ENCODE data around the gene FFAR4.

FFAR4 gene

DNA sequence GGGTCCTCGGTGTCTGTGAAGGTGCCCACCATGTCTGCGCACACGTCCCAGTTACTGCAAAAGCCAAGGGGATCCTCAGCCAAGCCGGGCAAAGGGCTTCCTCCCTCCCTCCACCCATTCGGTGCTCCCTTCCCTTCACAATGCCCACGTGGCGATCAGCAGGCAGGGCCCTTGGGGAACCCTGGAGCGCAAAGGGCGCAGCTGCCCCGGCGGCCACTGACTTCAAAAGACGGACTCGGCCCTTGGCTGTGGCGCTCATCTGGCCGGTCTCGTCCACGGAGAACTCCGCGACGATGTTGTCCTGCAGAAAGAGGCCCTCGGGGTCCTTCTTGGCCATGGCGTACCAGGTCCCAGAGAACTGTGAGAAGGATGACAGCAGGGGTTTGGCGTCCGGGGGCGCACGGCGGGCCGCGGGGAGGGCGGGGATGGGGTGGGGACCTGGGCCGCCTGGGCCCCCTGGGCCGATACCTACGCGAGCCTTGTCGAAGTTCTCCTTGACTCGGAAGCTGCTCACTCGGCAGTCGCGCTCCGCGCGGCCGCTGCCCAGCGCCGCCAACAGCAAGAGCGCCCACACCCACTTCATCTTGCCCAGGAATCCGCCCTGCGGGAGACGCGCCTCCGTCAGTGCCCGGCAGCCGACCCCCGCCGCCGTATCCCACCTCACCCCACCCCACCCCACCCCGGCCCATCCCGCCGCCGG, 34.1 kb downstream of the FFAR4 start:
- peak in 1 of 5 experiments; percentile 13 for DNase-seq

DNA sequence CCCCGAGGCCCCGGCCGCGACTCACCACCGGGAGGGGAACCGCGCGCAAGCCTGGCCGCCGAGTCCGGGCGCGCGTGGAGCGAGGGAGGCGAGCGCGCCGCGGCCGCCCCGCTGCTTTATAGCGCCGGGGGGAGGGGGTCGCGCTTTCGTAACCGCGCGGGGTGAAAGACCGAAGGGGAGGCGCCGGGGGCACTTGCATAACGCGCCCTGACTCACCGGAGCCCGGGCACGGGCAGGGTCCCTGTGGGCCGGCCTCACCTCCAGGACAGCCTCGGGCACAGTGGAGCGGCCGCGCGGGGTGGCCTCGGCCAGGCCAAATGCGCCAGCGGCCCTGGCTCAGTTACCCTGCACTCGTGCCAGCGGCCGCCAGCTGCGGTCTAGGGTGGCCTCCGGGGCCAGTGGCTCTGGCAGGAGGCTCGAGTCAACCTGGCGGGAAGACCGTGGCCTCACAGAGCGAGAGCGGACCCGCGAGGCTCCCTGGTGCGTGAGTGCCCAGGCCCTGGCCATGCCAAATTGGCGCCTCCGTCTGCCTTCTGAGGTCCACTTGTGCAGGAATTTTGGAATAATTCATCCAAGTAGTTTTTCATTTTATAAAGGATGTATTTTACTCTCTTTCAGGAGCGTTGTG, 34.8 kb downstream of the FFAR4 start, which contains the start of gene RBP4:
RBP4 (minus strand) TSS at position 90 of the 628 bp plus-strand sequence. CDS start 207 bp downstream, outside the sequence.
- no peak for DNase-seq

DNA sequence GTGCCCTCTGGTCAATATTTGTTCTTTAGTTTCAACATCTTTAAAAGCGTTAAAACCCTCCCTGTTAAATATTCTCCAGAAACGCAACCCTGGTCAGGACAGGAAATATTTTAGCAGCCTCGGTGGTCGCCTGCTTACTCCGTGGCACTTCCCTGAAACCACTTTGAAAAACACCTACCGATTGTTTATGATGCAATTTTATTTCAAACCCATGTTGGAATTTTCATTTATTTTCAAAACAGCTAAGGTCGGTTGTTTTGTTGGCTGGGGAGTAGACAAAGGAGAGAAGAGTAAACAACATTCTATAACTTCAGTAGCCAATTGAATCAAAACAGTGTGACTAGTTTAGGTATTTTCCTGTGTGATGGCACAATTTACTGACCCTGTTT, 35.3 kb downstream of the FFAR4 start:
- DNase-seq: no peak

DNA sequence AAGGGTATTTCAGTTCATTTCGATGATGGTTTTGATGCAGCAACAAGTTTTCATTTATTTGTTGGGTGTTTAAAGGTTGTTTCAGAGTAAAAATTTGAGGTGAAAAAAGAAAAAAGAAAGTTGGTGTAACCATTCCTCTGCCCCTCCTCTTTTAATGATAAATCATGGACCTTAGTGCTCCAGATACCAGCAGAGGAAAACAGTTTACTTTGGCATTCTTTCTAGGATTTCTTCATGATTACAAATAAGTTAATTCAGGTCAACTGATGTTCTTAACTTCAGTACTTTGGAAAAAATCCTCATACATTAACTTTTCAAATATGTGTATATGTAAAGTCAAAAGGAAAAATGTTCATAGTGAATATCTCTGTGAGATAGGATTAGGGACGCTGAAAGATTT, 36.6 kb downstream of the FFAR4 start:
- DNase-seq: no peak

- no peak for DNase-seq
These were observed 37.7 kb downstream of the FFAR4 start for GRCh38 chr10:93604146-93604545.

- no peak for DNase-seq
These were observed 42.0 kb downstream of the FFAR4 start for GRCh38 chr10:93608421-93608820.

GRCh38 chr10:93612311-93612710, 45.8 kb downstream of the FFAR4 start, which contains the start of gene PDE6C:
Gene PDE6C (plus strand): TSS chr10:93612537. CDS start chr10:93612726, 189 bp downstream.
- no peak for DNase-seq

GRCh38 chr10:93613126-93613525, 46.7 kb downstream of the FFAR4 start:
- no peak for DNase-seq

- no peak for DNase-seq
These were observed 47.8 kb downstream of the FFAR4 start for GRCh38 chr10:93614101-93614825.

DNA sequence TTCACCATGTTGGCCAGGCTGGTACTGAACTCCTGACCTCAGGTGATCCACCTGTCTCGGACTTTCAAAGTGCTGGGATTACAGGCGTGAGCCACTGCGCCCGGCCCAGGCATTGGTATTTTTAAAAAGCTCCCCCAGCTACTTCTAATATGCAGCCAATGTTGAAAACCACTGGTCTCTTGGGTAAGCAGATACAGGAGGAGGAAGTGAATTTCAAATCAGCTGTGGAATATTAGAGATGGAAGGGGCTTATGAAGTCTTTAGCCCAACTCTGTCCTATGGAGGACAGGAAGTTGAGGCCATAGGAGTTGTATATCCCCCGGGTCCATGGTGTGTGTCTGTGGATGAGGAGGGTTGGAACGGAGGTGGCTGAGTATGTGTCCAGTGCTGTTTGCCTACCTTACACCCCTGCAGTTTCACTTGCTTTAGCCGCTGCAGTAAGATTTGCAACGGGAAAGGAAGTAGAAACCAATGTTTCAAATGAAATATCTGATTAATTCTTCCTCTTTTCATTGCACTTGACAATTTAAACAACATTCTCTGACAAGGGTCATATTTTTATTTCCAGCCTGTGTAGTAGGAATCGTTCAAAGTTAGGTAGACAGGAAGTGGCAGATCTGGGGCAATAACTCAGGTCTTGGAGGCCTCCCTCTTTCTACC, 49.2 kb downstream of the FFAR4 start:
- no peak for DNase-seq

DNA sequence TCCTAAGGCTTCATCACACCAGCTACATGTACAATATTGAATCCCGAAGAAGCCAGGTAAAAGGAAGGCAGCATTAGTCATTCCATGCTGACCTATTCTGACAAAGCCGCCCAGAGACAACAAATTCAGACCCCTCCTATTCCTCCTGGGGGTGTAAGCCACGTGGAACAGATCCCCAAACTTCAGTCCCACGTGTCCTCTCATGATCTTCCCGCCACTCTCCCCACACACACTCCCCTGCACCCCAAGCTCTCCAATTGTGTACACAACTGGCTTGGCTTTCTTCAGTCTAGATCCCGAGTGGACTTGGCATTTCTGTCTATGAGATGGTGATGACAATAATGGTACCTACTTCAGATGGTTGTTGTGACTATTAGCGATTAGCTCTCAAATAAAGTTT, 54.5 kb downstream of the FFAR4 start:
- no peak for DNase-seq

DNA sequence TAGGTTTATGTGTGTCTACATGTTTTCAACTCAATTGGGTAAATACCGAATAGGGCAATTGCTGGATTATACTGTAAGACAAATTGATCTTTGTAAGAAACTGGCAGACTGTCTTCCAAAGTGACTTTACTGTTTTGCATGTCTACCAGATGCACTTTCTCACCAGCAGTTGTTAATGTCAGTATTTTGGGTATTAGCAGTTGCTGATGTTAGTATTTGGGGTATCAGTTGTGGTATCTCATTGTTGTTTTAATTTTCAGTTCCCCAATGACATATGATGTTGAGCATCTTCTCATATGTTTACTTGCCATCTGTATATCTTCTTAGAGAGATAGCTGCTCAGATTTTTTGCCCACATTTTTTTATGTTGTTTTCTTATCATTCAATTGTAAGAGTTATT, 56.5 kb downstream of the FFAR4 start:
- DNase-seq: no peak

- no peak for DNase-seq
These were observed 62.4 kb downstream of the FFAR4 start for GRCh38 chr10:93628858-93629257.

DNA sequence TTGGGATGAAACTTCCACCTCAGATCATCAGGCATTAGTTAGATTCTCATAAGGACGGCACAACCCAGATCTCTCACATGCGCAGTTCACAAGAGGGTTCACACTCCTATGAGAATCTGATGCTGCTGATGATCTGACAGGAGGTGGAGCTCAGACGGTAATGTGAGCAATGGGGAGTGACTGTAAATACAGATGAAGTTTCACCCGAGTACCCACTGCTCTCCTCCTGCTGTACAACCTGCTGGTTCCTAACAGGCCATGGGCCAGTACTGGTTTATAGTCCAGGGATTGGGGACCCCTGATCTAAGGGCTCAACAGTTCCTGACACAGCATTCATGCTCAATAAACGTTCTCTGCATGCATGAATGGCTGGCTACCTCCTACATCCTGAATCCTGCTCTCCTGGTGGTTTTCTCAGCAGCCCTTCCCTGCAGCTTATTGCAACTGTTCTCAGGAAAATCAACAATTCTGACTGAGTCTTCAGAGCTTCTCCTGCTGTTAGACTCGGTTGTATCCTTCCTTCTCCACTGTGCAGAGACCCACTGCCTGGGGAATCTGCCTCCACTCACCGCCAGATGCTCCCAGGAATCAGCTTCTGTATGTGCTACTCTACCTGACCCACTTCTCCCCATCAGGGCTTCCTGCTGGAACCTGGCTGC, 63.3 kb downstream of the FFAR4 start:
- DNase-seq: no peak

DNA sequence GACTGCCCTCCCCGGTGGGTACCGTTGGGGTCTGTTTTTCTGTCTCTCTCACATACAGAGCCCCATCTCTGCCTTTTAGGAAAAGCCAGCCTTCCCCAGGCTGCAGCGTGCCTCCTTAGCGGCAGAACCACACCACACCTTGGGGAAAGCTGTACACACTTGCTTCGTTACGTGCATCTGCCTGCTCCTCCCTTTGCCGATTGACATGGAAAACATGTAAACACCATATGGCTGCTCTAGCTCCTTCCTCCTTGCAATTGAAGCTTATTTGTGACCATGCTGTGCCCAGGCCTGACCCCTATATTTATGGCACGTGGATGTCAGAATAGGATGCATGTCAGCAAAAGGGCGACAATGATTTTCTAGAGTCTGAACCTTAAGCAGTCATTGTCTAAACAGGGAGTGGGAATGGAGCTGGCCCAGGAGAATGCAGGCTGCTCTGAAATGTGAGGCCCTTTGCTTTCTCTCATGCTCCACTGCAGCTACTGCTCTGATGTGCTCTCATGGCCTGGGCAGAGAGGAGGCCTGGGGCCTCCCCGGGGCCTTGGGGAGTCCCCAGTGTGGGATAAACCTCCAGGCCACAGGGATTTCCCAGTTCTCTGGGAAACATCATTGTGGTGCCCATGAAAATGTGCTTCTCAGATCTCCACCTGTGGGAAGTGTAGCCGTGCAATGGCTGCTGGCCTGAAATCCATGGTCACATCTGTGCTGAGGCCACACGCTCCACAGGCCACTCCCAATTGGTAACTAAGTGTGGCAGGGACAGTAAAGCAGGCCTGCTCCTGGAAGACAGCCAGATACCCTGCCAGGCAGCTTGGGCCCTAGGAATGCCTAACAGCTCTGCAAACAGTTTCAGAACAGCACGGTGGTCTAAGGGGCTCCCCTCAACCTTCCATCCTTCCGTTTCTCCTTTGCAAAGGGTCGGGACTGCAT, 64.4 kb downstream of the FFAR4 start:
- no peak for DNase-seq

Measured in T-helper 2 cell (primary cell).